ENCODE data around the gene ZNF628.
"Not testable (repeated sequence)": the region's sequence is repeated elsewhere in the genome, so short reads cannot be mapped to it uniquely, and the experiment has no call there.

The ZNF628 gene

DNA sequence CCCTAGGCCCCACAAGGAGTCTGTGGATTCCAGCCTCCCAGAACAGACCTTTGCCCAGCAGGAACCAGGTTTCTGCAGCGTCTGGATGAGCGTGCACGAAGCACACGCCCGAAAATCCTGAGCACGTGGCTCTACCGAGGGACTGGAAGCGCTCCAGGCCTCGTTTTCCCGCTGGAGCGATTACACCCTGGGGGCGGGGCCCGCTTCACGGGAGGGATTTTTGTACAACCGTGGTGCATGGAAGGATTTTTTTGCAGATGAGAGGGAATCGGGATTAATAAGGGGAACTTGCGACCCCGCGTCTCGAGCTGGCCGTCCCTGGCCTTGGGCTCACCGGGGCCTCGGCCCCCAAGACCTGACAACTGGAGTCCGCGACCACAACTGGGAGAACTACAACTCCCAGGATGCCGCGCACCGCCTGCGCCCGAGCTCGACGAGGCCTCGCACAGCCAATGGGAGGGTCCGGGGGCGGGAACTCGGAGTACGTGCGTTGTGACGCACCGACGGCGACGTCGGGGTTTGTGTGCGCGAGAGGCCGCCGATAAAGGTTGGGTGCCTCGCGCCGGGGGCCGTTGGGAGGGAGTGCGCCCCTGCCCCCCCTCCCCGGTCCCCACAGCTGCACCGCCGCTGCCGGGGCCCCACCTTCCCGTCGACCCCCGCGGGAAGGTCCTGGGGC lies at the start of gene ZNF628:
ZNF628 (plus strand) TSS at position 518 of the 676 bp plus-strand sequence. CDS start 3,294 bp downstream, outside the sequence.
- peak; percentile 97 for DNase-seq

GRCh38 chr19:55431183-55431582 lies 45.2 kb upstream of the ZNF628 start:
- DNase-seq: no peak

GRCh38 chr19:55432241-55432959 lies 44.0 kb upstream of the ZNF628 start:
- DNase-seq: no peak

DNA sequence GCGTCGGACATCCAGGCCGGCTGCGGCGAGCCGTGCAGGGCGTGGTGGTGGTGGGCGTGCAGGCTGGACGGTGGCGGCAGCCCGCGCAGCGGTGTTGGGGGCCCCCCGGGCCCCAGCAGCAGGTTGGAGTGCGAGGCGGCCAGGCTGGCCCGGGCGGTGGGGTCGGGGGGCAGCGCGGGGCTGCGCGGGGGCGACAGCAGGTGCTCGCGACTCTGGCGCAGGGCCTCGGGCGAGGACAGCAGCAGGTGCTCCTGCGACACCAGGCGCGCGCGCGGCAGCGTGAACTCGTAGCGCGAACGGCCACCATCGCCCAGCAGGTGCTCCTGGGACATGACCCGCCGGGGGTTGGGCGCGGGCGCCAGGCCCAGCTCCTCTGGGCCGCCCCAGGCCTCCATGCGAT lies 43.1 kb upstream of the ZNF628 start:
- DNase-seq: no peak

- DNase-seq: no peak
Observed at GRCh38 chr19:55434356-55434919, 42.0 kb upstream of the ZNF628 start.

DNA sequence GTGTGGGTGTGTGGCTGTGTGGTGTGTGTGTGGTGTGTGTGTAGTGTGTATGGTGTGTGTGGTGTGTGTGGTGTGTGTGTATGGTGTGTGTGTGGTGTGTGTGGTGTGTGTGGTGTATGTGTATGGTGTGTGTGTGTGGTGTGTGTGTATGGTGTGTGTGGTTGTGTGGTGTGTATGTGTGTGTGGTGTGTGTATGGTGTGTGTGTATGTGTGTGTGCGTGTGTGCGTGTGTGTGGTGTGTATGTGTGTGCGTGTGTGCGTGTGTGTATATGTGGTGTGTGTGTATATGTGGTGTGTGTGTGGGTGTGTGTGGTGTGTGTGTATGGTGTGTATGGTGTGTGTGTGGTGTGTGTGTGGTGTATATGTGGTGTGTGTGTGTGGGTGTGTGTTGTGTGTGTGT lies 41.4 kb upstream of the ZNF628 start:
- DNase-seq: no peak

- DNase-seq: no peak
Observed at GRCh38 chr19:55436847-55437246, 39.6 kb upstream of the ZNF628 start.

- no peak for DNase-seq
Observed at GRCh38 chr19:55437410-55437809, 39.0 kb upstream of the ZNF628 start.

- DNase-seq: no peak
Observed at GRCh38 chr19:55439052-55439451, 37.4 kb upstream of the ZNF628 start.

GRCh38 chr19:55440411-55441105 lies 35.9 kb upstream of the ZNF628 start:
- DNase-seq: no peak

- no peak for DNase-seq
Observed at GRCh38 chr19:55441319-55441691, 35.1 kb upstream of the ZNF628 start.

GRCh38 chr19:55441692-55442321 lies 34.6 kb upstream of the ZNF628 start:
- DNase-seq: no peak

- no peak for DNase-seq
Observed at GRCh38 chr19:55442372-55442961, 34.0 kb upstream of the ZNF628 start.

GRCh38 chr19:55443045-55443823 lies 33.2 kb upstream of the ZNF628 start, which contains the start of gene SHISA7:
Gene SHISA7, minus strand, starts transcription at chr19:55443300. Its CDS starts 437 bp downstream, at chr19:55442863.
- no peak for DNase-seq

- no peak for DNase-seq
Observed at GRCh38 chr19:55443824-55444480, 32.5 kb upstream of the ZNF628 start.

- no peak for DNase-seq
Observed at GRCh38 chr19:55444646-55445045, 31.8 kb upstream of the ZNF628 start.

DNA sequence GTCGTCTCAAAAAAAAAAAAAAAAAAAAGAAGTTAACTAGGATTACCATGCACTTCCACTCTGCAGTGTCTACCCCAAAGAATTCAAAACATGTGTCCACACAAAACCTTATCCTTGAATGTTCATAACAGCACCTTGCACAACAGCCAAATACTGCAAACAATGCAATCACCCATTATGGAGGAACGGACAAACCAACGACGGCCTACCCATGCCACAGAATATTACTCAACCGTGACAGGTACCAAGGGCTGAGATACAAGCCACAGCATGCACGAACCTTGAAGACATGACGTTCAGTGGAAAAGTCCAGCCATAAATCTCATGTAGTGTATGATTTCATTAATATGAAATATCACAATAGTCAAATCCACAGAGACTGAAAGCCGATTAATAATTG lies 30.4 kb upstream of the ZNF628 start:
- no peak for DNase-seq

GRCh38 chr19:55447421-55448174 lies 28.8 kb upstream of the ZNF628 start:
- peak; percentile 53 for DNase-seq

DNA sequence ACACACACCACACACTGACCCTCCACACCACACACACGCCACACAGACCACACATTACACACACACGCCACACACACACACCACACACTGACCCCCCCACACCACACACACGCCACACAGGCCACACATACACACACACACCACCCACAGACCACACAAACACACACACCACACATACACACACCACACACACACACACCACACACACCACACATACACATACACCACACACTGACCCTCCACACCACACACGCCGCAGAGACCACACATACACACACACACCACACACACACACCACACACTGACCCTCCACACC lies 28.3 kb upstream of the ZNF628 start:
- DNase-seq: not testable (repeated sequence)

- no peak for DNase-seq
Observed at GRCh38 chr19:55449469-55449868, 26.9 kb upstream of the ZNF628 start.

Data from NCI-H446 treated with DMSO at 0.1 percent for 48 hours (cell line).